CD4-positive, alpha-beta T cell treated with Interleukin-15 for 1 hour (primary cell): ENCODE results near the gene ST6GALNAC6.

Experiments used
- DNase-seq: peaks from one replicate; pipeline ENCODE4 v3.0.0-alpha.2; 2020

The ST6GALNAC6 gene

DNA sequence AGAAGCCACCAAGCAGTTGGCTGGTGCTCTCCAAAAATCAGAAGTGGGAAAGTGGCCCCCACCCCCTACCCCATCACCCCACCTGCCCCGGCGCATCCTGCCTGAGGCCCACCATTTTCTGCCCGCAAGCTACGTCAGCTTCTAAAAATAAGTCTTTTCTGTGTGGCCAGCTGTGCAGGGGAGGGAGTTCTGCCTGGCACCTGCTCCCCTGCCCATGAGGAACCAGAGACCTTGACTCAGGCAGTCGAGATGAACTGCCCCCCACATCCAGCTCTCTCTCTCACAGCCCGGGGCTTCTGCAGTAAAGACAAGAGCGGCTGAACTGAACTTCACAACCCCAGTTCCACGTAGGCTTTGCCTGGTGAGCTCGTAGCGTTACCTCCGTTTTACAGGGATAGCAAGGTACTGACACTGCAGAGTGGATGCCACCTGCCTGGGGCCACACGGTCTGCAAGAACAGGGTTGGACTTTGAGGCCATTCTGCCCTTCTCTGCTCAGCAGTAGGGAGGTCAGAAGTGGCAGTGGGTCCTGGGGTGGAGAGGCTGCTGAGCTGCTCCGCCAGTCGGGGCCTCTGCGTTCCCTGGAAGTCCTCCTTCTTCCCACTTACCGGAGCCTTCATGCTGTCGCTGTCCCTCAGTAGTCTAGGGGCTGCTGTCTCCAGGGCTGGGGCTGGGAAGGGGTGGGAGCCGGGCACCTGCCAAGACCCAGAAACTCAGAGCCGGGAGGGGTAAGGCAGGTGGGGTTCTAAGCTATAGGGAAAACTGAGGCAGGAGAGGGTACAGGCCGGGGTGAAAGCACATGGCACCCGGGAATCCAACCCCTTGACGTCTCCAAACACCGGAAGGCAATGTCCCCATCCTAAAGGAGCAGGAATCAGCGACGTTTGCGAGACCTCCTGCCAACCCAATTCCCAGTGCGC lies 16.7 kb upstream of the ST6GALNAC6 start:
- peak; percentile 86 for DNase-seq

DNA sequence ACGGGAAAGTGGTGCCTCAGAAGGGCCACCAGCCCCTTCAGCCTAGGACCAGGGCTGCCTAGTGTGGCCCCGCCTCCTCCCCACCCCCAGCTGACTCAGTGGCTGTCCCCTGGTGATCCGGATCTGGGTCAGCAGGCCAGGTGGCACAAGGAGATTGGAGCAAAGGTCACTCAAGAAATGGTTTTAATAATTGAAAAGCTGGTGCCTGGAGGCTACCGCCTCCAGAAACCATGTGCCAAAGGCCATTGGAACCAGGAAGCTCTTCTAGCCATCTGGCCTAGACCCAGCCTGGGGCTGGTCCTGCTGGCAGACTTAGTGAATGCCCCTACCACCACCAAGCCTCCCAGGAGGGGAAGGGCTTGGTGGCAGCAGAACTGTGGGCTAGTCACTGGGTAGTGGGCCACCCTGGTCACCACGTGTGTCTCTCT lies 15.9 kb upstream of the ST6GALNAC6 start:
- DNase-seq, result no peak

DNA sequence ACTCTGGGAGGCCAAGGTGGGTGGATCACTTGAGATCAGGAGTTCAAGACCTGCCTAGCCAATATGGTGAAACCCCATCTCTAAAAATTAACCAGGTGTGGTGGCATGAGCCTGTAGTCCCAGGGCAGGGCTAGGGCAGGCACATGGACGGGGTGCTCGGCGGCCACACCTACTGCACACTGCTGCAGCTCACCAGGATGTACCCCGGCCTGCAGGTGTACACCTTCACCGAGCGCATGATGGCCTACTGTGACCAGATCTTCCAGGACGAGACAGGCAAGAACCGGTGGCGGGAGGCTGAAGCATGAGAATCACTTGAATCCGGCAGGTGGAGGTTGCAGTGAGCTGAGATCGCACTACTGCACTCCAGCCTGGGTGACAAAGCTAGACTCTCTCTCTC lies 14.3 kb upstream of the ST6GALNAC6 start:
- no peak for DNase-seq

DNA sequence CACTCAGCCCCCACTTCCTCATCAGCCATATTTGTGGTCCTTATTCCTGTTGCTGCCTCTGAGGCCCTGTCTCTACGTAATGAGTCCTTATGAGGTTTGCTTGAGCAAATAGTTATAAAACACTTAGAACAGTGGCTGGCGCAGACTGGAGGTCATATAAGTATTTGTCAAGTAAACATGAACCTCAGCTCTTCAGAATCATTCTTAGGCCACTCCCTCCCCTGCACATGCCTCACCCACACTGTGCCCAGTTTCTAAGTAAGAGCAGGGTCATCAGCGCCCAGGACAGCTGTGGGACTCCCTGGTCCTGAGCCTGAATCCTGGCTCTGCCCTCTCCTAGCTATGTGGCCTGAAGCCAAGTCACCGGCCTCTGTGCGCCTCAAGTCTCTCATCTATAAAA lies 13.5 kb upstream of the ST6GALNAC6 start:
- DNase-seq, result no peak

DNA sequence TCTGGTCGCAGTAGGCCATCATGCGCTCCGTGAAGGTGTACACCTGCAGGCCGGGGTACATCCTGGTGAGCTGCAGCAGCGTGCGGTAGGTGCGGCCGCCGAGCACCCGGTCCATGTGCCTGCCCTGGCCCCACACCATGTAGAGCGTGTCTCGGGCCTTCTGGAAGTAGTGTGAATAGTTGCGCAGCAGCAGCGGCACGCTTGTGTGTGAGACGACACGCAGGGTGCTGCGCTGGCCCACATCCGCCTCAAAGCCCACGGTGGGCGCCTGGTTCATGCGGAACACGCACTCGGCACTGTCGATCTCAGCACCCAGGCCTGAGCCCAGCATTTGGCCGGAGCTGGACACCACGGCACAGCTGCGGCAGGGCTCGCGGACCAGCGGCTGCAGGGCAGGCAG lies 12.9 kb upstream of the ST6GALNAC6 start:
- DNase-seq, result no peak

DNA sequence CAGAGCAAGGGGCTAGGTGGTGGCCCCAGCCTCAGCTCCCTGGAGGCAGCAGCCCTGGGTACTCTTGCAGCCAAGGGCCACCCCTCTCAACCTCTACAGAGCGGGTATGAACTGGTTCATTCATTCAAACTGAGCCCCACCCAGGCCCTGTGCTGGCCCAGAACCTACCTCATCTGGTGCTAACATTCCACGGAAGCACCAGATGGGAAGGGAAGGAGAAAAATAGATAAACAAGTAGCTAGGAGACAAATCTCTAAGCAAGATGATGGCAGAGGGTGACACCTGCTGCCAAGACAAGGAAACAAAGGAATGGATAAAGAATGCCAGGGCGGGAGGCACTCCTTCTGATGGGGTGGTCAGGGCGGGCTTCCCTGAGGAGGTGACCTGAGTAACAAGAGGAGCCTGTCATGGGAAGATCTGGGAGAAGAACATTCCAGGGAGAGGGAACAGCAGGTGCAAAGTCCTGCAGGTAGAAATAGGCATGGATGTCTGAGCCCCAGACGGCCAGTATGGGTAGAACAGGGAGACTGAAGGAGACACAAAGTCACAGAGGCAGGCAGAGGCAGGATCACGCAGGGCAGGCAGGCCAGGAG lies 11.3 kb upstream of the ST6GALNAC6 start:
- no peak for DNase-seq

DNA sequence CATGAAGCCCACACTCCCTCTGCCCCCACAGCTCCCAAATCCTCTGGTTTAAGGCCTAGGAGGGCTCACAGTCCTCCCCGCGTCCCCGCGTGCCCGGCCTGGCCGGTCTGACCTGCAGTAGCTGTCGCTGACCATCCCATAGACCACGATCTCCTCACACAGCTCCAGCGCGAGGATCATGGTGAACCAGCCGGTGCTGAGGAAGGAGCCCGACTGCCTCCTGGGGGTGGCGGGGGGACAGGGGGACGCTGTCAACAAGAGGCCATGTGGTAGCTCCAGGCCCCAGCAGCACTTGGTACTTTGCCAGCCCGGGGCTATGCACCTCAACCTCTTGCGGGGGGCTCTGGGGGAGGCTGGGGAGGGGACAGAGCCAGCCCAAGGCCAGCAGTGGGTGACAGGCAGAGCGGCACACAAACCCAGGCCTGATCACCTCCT lies 10.5 kb upstream of the ST6GALNAC6 start:
- no peak for DNase-seq

DNA sequence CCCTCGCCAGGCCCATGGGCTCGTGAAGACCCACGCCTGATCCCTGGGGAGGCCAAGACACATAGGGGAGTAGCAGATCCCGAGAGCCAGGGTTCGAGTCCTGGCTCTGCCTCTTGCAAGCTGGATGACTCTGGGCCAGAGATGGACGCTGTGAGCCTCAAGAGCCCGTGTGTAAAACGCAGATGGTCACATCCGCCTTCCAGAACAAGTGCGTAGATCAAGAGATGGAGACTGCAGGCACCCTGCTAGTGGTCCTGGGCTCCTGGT lies 9.2 kb upstream of the ST6GALNAC6 start:
- DNase-seq, result no peak

DNA sequence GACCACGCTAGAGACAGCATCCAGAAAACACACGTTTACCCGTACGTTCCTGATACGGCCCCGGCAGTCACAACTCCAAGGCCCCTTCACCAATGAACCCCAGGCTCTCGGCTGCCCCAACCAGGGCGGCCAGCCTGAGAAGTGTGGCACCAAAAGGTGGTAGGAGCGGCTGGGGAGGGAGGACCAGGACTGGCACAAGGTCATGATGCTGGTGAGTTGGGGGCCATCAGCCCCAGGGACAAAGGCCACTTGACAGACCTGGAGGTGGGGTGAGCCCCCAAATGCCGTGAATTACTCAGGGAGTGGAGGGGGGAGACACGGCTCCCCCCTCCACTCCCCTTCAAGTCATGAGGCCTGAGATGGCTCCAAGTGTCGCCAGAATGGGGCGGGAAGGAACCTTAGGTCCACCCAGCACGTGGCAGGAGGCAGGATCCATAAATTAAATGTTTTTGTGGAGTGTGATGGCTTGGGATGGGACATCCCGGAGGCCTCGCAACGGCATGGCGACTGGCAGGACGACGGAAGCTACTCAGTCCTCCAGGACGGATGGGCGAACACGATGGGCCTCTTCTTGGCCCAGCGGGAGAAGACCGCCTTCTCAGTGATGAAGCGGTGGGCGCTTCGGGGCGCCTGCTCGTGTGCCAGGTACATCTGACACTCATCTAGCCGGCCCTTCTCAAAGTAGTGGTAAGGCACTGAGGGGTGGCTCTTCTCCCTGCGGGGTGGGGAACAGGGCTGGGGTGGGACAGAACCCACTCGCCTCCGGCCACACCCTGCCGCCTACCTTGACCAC lies 8.7 kb upstream of the ST6GALNAC6 start:
- no peak for DNase-seq

DNA sequence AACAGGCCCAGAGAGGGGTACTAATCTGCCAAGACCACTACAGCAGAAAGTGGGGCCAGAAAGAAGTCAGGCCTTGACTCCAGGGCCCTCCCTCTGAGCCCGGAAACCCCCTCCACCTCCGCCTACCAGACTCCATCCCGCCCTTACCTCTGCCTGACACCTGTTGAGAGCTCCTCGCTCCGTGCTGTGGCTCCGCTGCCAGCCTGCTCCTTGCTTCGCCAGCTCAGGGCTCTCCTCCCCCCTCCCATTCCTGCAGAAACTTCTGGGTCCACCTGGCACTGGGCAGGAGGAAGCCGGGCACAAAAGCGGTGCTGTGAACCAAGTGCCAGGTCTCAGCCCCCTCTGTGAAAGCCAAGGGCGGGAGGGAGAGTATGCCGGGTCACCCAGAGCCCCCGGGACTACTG lies 6.4 kb upstream of the ST6GALNAC6 start:
- peak; percentile 86 for DNase-seq

DNA sequence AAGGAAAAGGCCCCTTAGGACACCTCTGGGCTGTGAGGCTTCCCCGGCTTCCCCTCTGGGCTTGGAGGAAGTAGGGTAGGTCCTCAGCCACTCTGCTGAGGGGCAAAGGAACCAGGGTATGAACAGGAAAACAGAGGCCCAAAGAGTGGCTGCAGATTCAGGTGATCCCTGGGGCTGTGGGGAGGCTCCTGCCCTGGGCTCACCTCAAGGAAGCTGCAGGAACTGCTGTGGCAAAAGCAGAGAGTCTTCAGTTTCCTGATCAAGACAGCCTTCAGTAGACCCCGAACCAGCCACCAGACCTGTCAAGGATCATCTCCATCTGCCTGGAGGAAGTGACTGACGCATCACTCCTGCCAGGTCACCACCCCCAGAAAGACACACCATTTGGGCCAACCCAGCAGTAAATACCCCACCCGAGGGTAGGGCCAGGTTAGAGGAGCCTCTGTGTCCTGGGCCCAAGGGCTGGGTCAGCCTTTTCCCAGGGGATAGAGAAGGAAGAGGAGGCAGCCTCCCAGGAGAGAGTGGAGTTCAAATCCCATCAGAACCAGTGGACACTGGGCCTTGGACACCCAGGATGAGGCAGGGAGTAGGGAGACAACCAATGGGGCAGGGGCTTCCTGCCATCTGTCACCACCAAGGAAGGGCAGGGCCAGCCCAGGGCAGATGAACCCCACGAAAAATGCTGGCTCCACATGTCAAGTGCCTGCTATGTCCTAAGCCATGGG lies 5.8 kb upstream of the ST6GALNAC6 start:
- peak; percentile 83 for DNase-seq

DNA sequence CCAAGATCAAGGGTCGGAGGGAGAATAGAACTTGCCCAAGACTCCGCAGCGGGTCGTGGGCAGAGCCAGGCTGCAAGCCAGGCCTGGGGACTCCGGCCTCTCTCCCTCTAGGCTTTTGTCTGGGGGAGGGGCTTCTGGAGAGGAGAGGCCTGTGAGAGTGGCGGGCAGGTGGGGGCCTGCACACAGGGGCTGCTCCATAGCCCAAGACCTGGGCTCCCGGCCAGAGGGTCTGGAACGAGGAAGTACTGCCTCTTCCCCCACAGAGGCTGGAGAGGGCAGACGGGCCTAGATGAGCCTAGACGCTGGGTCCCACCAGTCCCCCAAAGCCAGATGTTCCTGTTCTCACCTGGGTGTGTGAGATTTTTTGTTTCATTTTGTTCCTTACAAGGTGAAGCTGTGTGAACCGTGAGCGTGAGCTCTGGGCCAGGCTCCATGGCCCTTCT lies 5.2 kb upstream of the ST6GALNAC6 start:
- DNase-seq, result no peak

DNA sequence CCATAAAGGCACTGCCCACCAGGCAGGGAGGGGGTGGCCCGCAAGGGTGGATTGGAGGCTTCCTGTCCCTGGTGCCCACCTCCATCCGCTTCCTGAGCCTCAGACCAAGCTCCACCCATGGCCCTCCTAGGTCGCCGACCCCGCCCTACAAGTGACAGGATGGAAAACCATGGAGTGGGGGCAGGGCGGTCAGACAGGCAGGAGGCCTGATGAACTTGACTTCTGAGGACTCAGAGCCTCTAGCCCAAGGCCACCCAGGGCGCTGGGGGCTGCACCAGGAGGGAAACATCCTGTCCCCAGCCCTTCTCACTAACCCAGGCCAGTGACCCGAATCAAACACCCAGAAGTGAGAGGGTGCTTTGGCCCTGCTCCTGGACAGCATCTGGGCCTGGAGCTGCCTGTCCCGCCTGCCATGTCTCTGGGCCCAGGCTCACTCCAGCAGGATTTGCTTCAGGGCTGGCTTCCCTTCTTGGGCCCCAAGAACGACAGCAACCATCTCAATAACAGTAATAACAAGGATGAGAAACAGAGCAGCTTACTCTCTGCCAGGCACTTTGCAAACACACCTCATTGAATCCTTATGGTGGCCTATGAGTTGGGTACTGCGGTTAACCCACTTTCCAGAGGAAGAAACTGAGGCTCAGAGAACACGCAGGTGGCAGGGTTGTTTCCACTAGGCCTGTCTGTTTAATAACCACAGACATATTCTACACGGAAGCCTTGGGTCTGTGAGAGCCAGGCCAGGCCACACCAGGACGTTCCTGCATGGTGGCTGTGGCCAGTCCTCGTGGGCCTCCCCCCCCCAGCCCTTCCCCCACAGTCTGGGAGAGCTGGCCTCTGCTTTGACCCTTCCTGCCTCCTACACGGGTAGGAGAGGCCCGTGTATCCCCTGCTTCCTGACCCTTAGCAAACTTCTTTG lies 4.4 kb upstream of the ST6GALNAC6 start:
- DNase-seq, result peak; percentile 75

DNA sequence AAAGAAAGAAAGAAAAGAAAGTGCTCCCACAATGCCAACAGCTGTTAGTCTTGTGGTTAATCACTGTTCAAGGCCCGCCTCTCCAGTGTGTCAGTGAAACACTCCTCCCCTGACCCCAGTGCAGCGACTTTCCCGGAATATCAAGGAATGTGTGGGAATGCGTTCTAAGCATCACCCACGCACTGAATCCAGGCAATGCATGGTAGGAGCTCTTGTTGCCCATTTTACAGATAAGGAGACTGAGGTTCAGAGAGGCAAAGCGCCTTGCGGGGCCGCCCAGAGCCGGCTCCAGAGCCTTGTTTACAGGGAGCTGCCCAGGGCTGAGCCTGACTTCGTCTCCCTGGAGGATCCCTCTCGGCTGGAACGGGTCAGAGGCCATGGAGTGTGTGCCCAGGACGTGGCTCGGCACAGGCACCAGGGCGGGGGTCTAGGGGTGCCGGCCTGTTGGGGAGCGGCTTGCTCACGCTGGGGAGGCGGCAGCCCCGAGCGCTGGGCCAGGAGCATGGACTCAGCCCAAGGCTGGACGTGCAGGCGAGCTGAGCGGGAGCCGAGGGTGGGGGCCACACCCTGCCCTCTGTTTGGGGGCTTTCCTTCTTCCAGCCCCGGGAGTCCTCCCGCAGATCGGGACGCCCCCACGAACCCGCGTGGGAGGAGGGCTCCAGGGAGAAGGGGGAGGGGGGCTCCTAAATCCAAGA lies 823 bp downstream of the ST6GALNAC6 start:
- DNase-seq, result no peak

DNA sequence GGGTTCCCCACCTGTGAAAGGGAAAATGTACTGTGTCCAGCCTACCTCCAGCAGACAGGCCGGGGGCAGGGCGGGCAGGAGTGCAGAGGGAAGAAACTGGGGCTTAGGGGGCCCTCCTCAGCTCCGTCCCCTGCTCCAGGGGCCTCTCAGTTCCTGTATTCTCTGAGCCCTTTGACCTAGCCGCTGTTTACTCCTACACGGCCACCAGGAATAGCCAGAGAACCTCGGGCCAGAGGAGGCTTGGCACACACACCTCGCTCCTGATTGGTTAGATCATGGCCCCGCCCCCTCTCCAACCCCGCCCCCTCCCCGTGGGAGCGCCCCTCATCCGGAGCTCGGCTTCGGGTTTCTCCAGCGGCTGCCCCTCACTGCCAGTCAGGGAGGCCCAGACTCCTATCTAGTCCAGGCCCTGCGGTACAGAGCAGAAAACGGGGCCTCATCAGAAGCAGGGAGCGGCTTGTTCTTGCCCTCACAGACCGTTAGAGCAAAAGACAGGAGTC lies 2.2 kb downstream of the ST6GALNAC6 start:
- peak; percentile 42 for DNase-seq

DNA sequence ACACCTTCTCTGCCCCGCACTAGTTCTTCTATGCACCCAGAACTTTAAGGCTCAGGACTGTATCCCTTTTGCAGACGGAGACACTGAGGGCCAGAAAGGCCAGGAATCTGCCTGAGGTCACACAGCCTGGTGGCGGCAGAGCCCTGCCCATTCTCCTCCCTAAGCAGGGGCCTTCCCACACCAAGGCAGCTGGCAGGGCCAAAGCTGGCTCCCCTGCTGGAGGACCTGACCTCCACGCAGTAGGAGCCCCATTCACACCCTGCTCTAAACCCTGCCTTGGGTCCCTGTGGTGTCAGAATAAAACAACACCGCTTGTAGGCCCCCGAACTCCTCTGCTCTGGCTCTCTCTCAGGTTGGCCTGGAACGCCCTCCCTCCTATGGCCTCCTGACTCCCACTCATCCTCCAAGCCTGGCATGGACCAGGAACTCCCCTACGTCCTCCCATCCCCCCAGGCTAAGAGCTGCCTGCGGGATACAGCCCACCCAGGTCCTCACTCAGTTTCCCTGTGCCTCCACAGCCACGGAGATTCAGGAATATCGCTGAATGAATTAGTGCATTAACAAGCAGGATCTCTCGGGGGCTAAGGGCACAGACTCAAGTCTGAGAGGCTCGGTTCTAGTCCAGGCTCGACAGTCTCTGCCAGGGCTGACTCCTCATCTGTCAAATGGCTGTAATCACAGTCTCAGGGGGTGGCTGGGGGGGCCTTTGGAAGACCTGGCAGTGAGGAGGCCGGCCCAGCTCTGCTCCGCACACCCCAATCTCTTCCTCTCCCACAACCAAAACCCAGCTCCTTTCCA lies 2.8 kb downstream of the ST6GALNAC6 start:
- no peak for DNase-seq

DNA sequence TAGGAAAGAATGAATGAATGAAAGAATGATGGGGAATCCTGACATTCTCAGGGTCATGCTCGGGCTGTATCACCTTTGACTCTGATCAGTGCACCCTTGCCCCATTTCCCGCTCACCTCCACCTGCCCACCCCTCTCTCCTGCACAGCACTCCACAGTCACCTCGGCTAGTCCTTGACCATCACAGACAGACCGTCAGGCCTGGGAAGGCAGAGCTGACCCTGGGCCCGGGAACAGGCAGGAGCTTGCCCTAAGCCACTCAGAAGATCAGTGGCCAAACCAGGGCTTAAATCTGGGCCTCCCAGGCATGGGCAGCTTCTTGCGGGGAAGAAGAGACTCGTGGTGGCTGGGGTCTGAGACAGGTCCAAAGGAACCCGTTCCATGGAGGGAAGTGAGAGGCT lies 3.6 kb downstream of the ST6GALNAC6 start:
- no peak for DNase-seq

DNA sequence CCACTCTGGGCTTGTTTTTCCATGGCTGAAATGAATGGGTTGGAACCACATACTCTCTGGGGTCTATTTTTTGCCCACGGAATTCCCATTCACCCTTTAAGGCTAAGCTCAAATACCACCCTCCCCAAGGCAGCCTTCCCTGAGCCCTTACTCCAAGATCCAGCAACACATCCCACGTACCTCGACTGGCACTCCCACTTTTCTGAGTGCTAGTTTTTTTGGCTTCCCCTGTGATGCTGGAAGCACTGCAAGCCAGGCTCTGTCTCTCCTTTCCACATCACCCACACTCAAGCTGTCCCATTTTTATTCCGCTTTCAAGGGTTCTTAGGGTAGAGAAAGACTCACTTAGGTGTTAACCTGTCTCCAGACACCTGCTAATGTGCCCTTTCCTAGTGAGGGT lies 6.0 kb downstream of the ST6GALNAC6 start:
- no peak for DNase-seq

DNA sequence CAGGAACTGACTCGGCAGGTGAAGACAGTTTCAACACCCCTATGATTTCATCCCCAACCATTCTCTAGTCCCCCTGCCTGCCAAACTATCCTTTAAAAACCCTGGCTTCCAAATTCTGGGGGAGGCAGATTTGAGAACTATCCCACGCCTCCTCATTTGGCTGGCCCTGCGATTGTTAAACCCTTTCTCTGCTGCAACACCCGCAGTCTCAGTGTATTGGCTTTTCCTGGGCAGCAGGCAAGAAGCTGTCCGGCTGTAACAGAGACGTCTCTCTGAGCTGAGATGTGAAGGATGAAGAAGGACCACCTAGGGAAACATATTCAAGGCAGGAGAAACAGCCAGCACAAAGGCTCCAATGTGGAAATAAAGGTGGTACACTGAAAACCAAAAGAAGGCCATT lies 6.6 kb downstream of the ST6GALNAC6 start:
- DNase-seq, result no peak

DNA sequence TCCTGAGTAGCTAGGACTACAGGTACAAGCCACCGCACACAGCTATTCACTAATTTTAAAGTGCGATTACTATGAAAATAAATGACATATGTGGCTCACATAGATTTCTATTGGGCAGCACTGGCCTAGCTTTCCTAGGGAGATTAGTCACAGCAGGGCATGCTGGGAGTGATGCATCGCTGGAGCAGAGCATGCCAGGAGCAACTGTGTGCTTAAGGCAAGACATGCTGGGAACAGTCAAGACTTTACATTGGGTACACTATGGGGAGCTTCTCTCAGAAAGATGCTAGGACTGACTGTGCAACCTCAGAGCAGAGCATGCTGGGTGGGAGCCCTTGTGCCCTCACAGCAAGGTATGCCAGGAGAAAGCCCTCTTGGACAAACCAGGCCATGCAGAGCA lies 9.3 kb downstream of the ST6GALNAC6 start:
- DNase-seq, result no peak
